HEK293T (cell line): ENCODE data around the gene PARK7.
A peak's percentile ranks its signal among the peaks of the same experiment; 100 is the strongest.

ENCODE experiments used
- CTCF ChIA-PET: fragments of 350-600 bp; formaldehyde crosslinking; extraction: SDS; loops from one replicate; lab custom pipeline; 2021; ENCODE audit warnings: antibody characterized with exemption, inconsistent platforms; lab: Yijun Ruan, JAX
- POLR2A ChIA-PET: fragments of 350-600 bp; formaldehyde crosslinking; extraction: SDS; loops from one replicate; lab custom pipeline; 2020; ENCODE audit warnings: antibody characterized with exemption, inconsistent platforms; lab: Yijun Ruan, JAX
- DNase-seq: peaks from one replicate; pipeline ENCODE4 v3.0.0; 2012; ENCODE audit warnings: mixed read lengths; ENCODE audit errors: extremely low spot score
- ARNT ChIP-seq: fragments of 450-650 bp; IDR thresholded peaks from 2 replicates; pipeline ENCODE4 v1.6.1; 2017; ENCODE audit warnings: mild to moderate bottlenecking
- BHLHE40 ChIP-seq: fragments of 450-650 bp; IDR thresholded peaks from 2 replicates; pipeline ENCODE4 v1.6.1; 2016; ENCODE audit warnings: mild to moderate bottlenecking, moderate library complexity, borderline replicate concordance
- CTBP1 ChIP-seq: fragments of 450-650 bp; IDR thresholded peaks from 2 replicates; pipeline ENCODE4 v1.6.1; 2016; ENCODE audit warnings: borderline replicate concordance
- ELF4 ChIP-seq: fragments of 450-650 bp; IDR thresholded peaks from 2 replicates; pipeline ENCODE4 v1.6.1; 2017; ENCODE audit warnings: antibody characterized with exemption
- FOXA1 ChIP-seq: fragments of 450-650 bp; IDR thresholded peaks from 2 replicates; pipeline ENCODE4 v1.6.1; 2016; ENCODE audit warnings: mild to moderate bottlenecking
- FOXK2 ChIP-seq: fragments of 450-650 bp; IDR thresholded peaks from 2 replicates; pipeline ENCODE4 v1.6.1; 2016; ENCODE audit warnings: mild to moderate bottlenecking
- FOXM1 ChIP-seq: fragments of 450-650 bp; IDR thresholded peaks from 2 replicates; pipeline ENCODE4 v1.6.1; 2017; ENCODE audit warnings: mild to moderate bottlenecking, borderline replicate concordance
- HDGF ChIP-seq: fragments of 450-650 bp; IDR thresholded peaks from 2 replicates; pipeline ENCODE4 v1.6.1; 2017; ENCODE audit warnings: antibody characterized with exemption, borderline replicate concordance
- L3MBTL2 ChIP-seq: fragments of 450-650 bp; conservative IDR thresholded peaks from 2 replicates; pipeline ENCODE4 v1.6.1; 2016; ENCODE audit warnings: mild to moderate bottlenecking
- LEF1 ChIP-seq: fragments of 450-650 bp; IDR thresholded peaks from 2 replicates; pipeline ENCODE4 v1.6.1; 2017; ENCODE audit warnings: mild to moderate bottlenecking, borderline replicate concordance
- NFRKB ChIP-seq: fragments of 450-650 bp; IDR thresholded peaks from 2 replicates; pipeline ENCODE4 v1.6.1; 2016; ENCODE audit warnings: mild to moderate bottlenecking, moderate library complexity
- PKNOX1 ChIP-seq: fragments of 450-650 bp; IDR thresholded peaks from 2 replicates; pipeline ENCODE4 v1.6.1; 2016
- SP1 ChIP-seq: fragments of 450-650 bp; IDR thresholded peaks from 2 replicates; pipeline ENCODE4 v1.6.1; 2017
- SUZ12 ChIP-seq: fragments of 450-650 bp; IDR thresholded peaks from 2 replicates; pipeline ENCODE4 v1.6.1; 2016; ENCODE audit warnings: mild to moderate bottlenecking
- TARDBP ChIP-seq: fragments of 450-650 bp; IDR thresholded peaks from 2 replicates; pipeline ENCODE4 v1.6.1; 2016
- ZNF384 ChIP-seq: fragments of 450-650 bp; IDR thresholded peaks from 2 replicates; pipeline ENCODE4 v1.6.1; 2016

Gene PARK7

GRCh38 chr1:7931446-7931812, 30.1 kb upstream of the PARK7 start:
- POLR2A ChIA-PET = no interaction called here
- DNase-seq = no peak
- CTCF ChIA-PET = no interaction called here

GRCh38 chr1:7932524-7933138, 28.9 kb upstream of the PARK7 start:
- POLR2A ChIA-PET = no interaction called here
- CTCF ChIA-PET = no interaction called here
- DNase-seq = no peak
- TF ChIP-seq ARNT = no peak
- TF ChIP-seq ZNF384 = no peak
- TF ChIP-seq NFRKB = no peak
- TF ChIP-seq TARDBP = no peak
- no peak for TF ChIP-seq HDGF
- TF ChIP-seq PKNOX1 = no peak
- TF ChIP-seq SUZ12 = no peak
- TF ChIP-seq CTBP1 = no peak
- TF ChIP-seq SP1 = no peak
- no peak for TF ChIP-seq LEF1
- TF ChIP-seq L3MBTL2 = no peak
- no peak for TF ChIP-seq ELF4

More at GRCh38 chr1:7931446-7931812, 30.1 kb upstream of the PARK7 start:
- TF ChIP-seq SP1 = no peak
- no peak for TF ChIP-seq FOXA1
- no peak for TF ChIP-seq NFRKB
- TF ChIP-seq FOXM1 = no peak
- TF ChIP-seq PKNOX1 = no peak

GRCh38 chr1:7938070-7938469, 23.4 kb upstream of the PARK7 start:
- no peak for TF ChIP-seq ZNF384
- TF ChIP-seq BHLHE40 = no peak
- TF ChIP-seq L3MBTL2 = no peak
- no peak for TF ChIP-seq SP1
- no peak for TF ChIP-seq SUZ12
- no peak for TF ChIP-seq TARDBP
- no peak for DNase-seq
- CTCF ChIA-PET = no interaction called here
- POLR2A ChIA-PET = no interaction called here

- ChIA-PET CTCF (interaction anchor here (1.1 kb wide), 1 partner anchor 35 kb away, joined by 4 read pairs; no protein-coding TSS in a partner anchor), POLR2A (interaction anchor here (1.2 to 2.3 kb wide), 4 partner anchors 9 to 236 kb away, joined by 4 to 10 read pairs (median 6); partner anchors contain the start of gene PARK7)
- TF ChIP-seq CTBP1 (no peak), FOXK2 (no peak), SUZ12 (no peak), ELF4 (no peak), PKNOX1 (no peak), FOXM1 (no peak), BHLHE40 (no peak), HDGF (no peak), ZNF384 (no peak), SP1 (no peak), TARDBP (no peak), ARNT (no peak), NFRKB (no peak), L3MBTL2 (no peak), LEF1 (no peak)
- no peak for DNase-seq
Measured at GRCh38 chr1:7940034-7940433, 21.5 kb upstream of the PARK7 start.

GRCh38 chr1:7940745-7941436, 20.6 kb upstream of the PARK7 start, which contains the start of gene TNFRSF9:
TSS of gene TNFRSF9 (minus strand) at chr1:7940839. CDS start at chr1:7939994, 845 bp downstream.
- POLR2A ChIA-PET = interaction anchor here (1.2 to 2.3 kb wide), 4 partner anchors 8 to 236 kb away, joined by 4 to 10 read pairs (median 6); partner anchors contain the start of gene PARK7
- TF ChIP-seq FOXK2 (no peak), L3MBTL2 (no peak), ARNT (no peak), FOXM1 (no peak), FOXA1 (no peak), ZNF384 (no peak), PKNOX1 (no peak), SP1 (no peak), LEF1 (no peak), TARDBP (no peak), ELF4 (no peak), BHLHE40 (no peak), CTBP1 (no peak), NFRKB (no peak), HDGF (no peak), SUZ12 (no peak)
- CTCF ChIA-PET = interaction anchor here (0.6 to 1.1 kb wide), 2 partner anchors 35 to 94 kb away, joined by 4 read pairs; no protein-coding TSS in a partner anchor
- DNase-seq = peak; percentile 22
